Measurements from ENCODE around the gene MAPK7. TPM values are rescaled to one million over a fixed set of nuclear protein-coding genes. Genes with fewer than 3 reads are reported as not detected.

Gene MAPK7
- total RNA-seq, 1 donor from 2014 or later: 39.3 TPM

DNA sequence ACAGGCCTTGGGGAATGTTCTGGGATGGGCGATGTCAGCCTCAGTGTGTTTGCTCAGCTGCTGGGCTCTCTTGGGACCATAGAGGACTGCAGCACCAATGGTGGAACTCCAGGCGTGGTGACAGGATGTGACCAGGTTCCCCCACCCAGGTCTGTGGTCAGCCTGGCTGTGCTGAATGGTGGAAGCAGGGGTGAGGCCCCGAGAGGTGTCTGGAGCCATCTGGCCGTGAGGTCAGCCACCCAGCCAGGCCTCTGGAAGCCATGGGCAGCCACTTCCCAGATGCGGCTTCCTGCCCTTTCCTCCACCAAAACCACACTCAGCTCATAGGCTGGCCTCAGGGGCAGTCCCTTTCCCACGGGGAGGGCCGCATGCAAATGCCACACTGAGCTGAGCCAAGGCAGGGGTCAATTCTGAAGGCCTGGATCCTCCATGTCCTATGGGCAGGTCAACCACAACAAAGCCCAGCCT is 7.8 kb upstream of the MAPK7 start:
- Mint-ChIP-seq H3K9me3 (no peaks in the 10 kb centered on the region), H3K36me3 (ENCODE audit: low read depth) (no peaks in the 10 kb centered on the region), H3K4me1 (peaks cover 18% of the 10 kb centered on the region), H3K4me3 (no peak overlapping the region), H3K27ac (ENCODE audit: unreplicated experiment) (no peak overlapping the region), H3K27me3 (ENCODE audit: low read depth) (no peaks in the 10 kb centered on the region)
- TF ChIP-seq, protein P1, sequence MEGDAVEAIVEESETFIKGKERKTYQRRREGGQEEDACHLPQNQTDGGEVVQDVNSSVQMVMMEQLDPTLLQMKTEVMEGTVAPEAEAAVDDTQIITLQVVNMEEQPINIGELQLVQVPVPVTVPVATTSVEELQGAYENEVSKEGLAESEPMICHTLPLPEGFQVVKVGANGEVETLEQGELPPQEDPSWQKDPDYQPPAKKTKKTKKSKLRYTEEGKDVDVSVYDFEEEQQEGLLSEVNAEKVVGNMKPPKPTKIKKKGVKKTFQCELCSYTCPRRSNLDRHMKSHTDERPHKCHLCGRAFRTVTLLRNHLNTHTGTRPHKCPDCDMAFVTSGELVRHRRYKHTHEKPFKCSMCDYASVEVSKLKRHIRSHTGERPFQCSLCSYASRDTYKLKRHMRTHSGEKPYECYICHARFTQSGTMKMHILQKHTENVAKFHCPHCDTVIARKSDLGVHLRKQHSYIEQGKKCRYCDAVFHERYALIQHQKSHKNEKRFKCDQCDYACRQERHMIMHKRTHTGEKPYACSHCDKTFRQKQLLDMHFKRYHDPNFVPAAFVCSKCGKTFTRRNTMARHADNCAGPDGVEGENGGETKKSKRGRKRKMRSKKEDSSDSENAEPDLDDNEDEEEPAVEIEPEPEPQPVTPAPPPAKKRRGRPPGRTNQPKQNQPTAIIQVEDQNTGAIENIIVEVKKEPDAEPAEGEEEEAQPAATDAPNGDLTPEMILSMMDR (conservative IDR thresholded peaks at IDR 0.05): no peak
- no peak for DNase-seq (ENCODE audit: low read depth, low spot score)

DNA sequence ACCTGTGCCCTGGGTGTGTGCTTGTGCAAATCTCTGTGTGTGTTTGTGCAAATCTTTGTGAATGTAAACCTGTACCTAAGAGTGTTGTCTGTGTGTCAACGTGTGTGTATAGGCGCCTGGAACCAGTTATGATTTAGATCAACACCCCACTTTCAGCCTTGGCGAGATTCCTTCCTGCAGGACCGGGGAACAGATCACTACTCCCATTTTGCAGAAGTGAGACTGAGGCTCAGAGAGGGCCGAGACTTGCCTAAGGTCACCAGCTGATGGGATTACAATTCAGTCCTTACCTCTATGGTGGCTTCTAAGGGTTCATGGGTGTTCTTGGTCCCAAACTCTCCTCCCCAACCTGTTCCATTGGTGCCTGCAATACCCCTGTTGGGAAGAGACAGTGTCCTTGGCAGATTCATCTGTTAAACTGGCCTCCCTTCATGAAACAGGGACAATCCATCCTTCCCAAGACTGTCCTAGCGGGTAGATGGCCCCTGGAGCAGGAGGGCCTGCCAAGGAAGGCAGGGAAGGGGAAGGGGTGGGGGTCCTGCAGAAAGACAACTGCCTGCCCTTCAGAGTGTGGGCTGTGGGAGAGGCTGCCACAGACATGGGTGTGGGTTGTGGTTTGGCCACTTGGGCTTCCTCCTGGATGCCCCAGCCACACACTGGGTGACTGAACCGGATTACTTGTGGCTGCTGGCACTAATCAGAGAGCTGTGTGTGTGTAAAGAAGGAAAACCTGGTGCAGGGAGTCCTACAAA is 6.9 kb upstream of the MAPK7 start:
- Mint-ChIP-seq H3K36me3 (ENCODE audit: low read depth) (no peaks in the 10 kb centered on the region), H3K9me3 (no peaks in the 10 kb centered on the region), H3K27ac (ENCODE audit: unreplicated experiment) (no peak overlapping the region), H3K27me3 (ENCODE audit: low read depth) (no peaks in the 10 kb centered on the region), H3K4me3 (peak overlapping the region; percentile 35), H3K4me1 (peaks cover 22% of the 10 kb centered on the region)
- DNase-seq (ENCODE audit: low read depth, low spot score): no peak
- TF ChIP-seq, protein P1 (conservative IDR thresholded peaks at IDR 0.05): no peak

DNA sequence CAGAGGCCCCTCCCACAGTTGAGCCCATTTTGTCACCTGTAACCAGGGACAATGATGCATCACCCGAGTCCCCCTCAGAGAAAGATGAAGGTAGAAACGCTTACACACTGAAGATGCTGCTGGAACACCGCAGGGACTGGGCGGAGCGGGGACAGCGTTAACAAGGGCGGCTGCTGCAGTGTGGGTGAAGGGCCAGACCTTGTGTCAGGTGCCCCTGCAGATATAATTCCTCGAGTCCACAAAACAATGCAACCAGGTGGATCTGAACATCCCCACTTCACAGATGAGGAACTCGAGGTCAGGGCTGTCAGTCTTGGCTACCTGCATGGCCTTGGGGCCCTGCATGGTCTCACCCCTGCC is 6.3 kb upstream of the MAPK7 start:
- no peaks in the 10 kb centered on the region for H3K27me3 Mint-ChIP-seq (ENCODE audit: low read depth)
- H3K27ac Mint-ChIP-seq (ENCODE audit: unreplicated experiment): no peak overlapping the region
- H3K36me3 Mint-ChIP-seq (ENCODE audit: low read depth): no peaks in the 10 kb centered on the region
- no peaks in the 10 kb centered on the region for H3K9me3 Mint-ChIP-seq
- no peak for DNase-seq (ENCODE audit: low read depth, low spot score)
- TF ChIP-seq, protein P1 (conservative IDR thresholded peaks at IDR 0.05): no peak
- H3K4me3 Mint-ChIP-seq: peak overlapping the region; percentile 31
- peaks cover 26% of the 10 kb centered on the region for H3K4me1 Mint-ChIP-seq

DNA sequence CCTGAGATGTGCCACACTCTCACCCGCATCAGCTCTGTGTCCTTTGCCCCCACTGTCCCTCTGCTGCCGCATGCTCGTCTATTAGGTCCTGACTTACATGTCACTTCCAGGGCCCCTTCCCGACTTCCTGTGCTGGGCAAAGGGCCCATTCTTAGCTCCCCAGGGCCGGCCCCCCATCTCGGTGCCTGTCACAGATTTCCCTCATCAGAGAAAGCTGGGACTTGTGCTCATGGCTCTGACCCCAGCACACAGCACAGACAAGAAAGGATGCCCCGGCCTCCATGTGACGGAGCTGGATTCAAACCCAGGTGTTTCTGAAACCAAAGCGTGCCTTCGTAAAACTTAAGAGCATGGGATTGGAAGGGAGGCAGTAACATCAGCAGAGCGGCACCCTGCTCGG is 5.9 kb upstream of the MAPK7 start:
- peaks cover 29% of the 10 kb centered on the region for H3K4me1 Mint-ChIP-seq
- no peaks in the 10 kb centered on the region for H3K36me3 Mint-ChIP-seq (ENCODE audit: low read depth)
- H3K9me3 Mint-ChIP-seq: no peaks in the 10 kb centered on the region
- H3K27ac Mint-ChIP-seq (ENCODE audit: unreplicated experiment): peak overlapping the region; percentile 19
- peak overlapping the region; percentile 9 for H3K4me3 Mint-ChIP-seq
- DNase-seq (ENCODE audit: low read depth, low spot score): no peak
- TF ChIP-seq, protein P1 (conservative IDR thresholded peaks at IDR 0.05): no peak
- H3K27me3 Mint-ChIP-seq (ENCODE audit: low read depth): no peaks in the 10 kb centered on the region

DNA sequence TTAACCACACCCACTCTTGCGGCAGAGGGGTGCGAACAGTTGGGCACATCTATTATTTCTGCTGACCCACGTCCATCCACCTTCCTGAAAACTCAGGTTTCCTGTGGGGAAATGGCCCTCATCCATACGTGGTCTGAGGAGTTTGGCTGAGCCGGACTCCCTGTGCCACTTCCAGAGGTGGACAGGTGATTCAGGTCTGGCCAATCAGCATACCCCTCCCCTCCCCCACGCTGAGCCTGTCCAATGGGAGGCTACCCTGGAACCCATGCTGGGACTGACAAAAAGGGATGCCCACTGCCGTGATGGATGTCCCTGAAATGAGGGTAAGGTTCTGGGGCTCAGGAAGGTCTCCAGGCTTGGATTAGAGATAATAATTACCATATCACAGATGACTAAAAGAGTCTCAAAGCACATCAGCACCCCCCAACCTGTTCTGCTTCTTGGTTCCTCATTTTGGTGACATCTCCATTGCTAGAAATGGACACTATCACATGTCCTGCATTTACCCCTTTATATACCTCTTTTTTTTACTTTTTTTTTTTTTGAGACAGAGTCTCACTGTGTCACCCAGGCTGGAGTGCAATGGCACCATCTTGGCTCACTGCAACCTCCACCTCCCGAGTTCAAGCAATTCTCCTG is 5.3 kb upstream of the MAPK7 start:
- Mint-ChIP-seq H3K4me3 (peak overlapping the region; percentile 9), H3K27ac (ENCODE audit: unreplicated experiment) (no peak overlapping the region), H3K9me3 (no peaks in the 10 kb centered on the region), H3K36me3 (ENCODE audit: low read depth) (no peaks in the 10 kb centered on the region), H3K4me1 (peaks cover 29% of the 10 kb centered on the region), H3K27me3 (ENCODE audit: low read depth) (no peaks in the 10 kb centered on the region)
- TF ChIP-seq, protein P1 (conservative IDR thresholded peaks at IDR 0.05): no peak
- DNase-seq (ENCODE audit: low read depth, low spot score): no peak
